Stimulated activated naive CD8-positive, alpha-beta T cell treated with anti-CD3 and anti-CD28 coated beads, Interleukin-15, amount 100 ng/mL, for 72 hours (primary cell): ENCODE data around the gene MACROD2.
"Not testable (repeated sequence)": the region's sequence is repeated elsewhere in the genome, so short reads cannot be mapped to it uniquely, and the experiment has no call there.

Experiments
- ATAC-seq: fragments of 150-1000 bp; cut with Tn5 transposase; 2 replicates; pipeline ENCODE4 v1.10.0; 2021; ENCODE audit warnings: mild to moderate bottlenecking, moderate library complexity
- DNase-seq, 2 donors: peaks; one replicate each; pipeline ENCODE4 v3.0.0; 2021 to 2022
- H3K27ac Mint-ChIP-seq, 2 donors: one replicate each; pipeline ENCODE4 v1.8.0; 2022; ENCODE audit warnings: mild to moderate bottlenecking in 2 of 2, mixed read lengths in 2 of 2, moderate library complexity in 2 of 2
- H3K27me3 Mint-ChIP-seq: one replicate; pipeline ENCODE4 v1.8.0; 2022; ENCODE audit warnings: mixed read lengths
- H3K4me1 Mint-ChIP-seq: one replicate; pipeline ENCODE4 v1.8.0; 2022; ENCODE audit warnings: mild to moderate bottlenecking, mixed read lengths
- H3K4me3 Mint-ChIP-seq, 2 donors: one replicate each; pipeline ENCODE4 v1.8.0; 2022; ENCODE audit warnings: mild to moderate bottlenecking in 2 of 2, mixed read lengths in 2 of 2, moderate library complexity in 1 of 2
- H3K9me3 Mint-ChIP-seq, 2 donors: one replicate each; pipeline ENCODE4 v1.8.0; 2022; ENCODE audit warnings: mixed read lengths in 2 of 2

MACROD2 gene

GRCh38 chr20:15772826-15773225 is 1777.5 kb downstream of the MACROD2 start:
- Mint-ChIP-seq H3K9me3 (no peaks in the 10 kb centered on the region), H3K4me3 (no peak overlapping the region)

GRCh38 chr20:15774926-15775325 is 1779.6 kb downstream of the MACROD2 start:
- peaks cover 0 to 4% of the 10 kb centered on the region in 2 donors for H3K9me3 Mint-ChIP-seq

More at GRCh38 chr20:15772826-15773225, 1777.5 kb downstream of the MACROD2 start:
- no peaks in the 10 kb centered on the region for H3K27me3 Mint-ChIP-seq
- H3K27ac Mint-ChIP-seq: no peak overlapping the region
- H3K4me1 Mint-ChIP-seq: no peaks in the 10 kb centered on the region
- DNase-seq (no peak), ATAC-seq (no peak)

GRCh38 chr20:15776770-15777466 is 1781.6 kb downstream of the MACROD2 start:
- no peak overlapping the region for H3K4me3 Mint-ChIP-seq

More at GRCh38 chr20:15774926-15775325, 1779.6 kb downstream of the MACROD2 start:
- ATAC-seq (no peak), DNase-seq (no peak)
- Mint-ChIP-seq H3K4me1 (no peaks in the 10 kb centered on the region), H3K27me3 (no peaks in the 10 kb centered on the region), H3K4me3 (no peak overlapping the region), H3K27ac (no peak overlapping the region)

GRCh38 chr20:15784020-15784419 is 1788.7 kb downstream of the MACROD2 start:
- Mint-ChIP-seq H3K4me3 (no peak overlapping the region), H3K27me3 (no peaks in the 10 kb centered on the region), H3K9me3 (peaks cover 0 to 4% of the 10 kb centered on the region in 2 donors), H3K4me1 (no peaks in the 10 kb centered on the region), H3K27ac (no peak overlapping the region)
- DNase-seq (no peak), ATAC-seq (no peak)

More at GRCh38 chr20:15776770-15777466, 1781.6 kb downstream of the MACROD2 start:
- DNase-seq: no peak
- Mint-ChIP-seq H3K4me1 (no peaks in the 10 kb centered on the region), H3K9me3 (peaks cover 0 to 4% of the 10 kb centered on the region in 2 donors), H3K27ac (no peak overlapping the region), H3K27me3 (no peaks in the 10 kb centered on the region)
- ATAC-seq: no peak

GRCh38 chr20:15789079-15789478 is 1793.8 kb downstream of the MACROD2 start:
- H3K27ac Mint-ChIP-seq: no peak overlapping the region
- H3K4me3 Mint-ChIP-seq: no peak overlapping the region
- H3K27me3 Mint-ChIP-seq: no peaks in the 10 kb centered on the region

GRCh38 chr20:15792855-15793254 is 1797.5 kb downstream of the MACROD2 start:
- Mint-ChIP-seq H3K9me3 (no peaks in the 10 kb centered on the region), H3K4me3 (no peak overlapping the region), H3K27ac (no peak overlapping the region), H3K27me3 (no peaks in the 10 kb centered on the region), H3K4me1 (no peaks in the 10 kb centered on the region)
- DNase-seq (no peak), ATAC-seq (no peak)

More at GRCh38 chr20:15789079-15789478, 1793.8 kb downstream of the MACROD2 start:
- H3K4me1 Mint-ChIP-seq: no peaks in the 10 kb centered on the region
- ATAC-seq: no peak
- no peak for DNase-seq
- H3K9me3 Mint-ChIP-seq: peaks cover 0 to 4% of the 10 kb centered on the region in 2 donors

GRCh38 chr20:15794409-15794808 is 1799.1 kb downstream of the MACROD2 start:
- no peak for DNase-seq
- no peaks in the 10 kb centered on the region for H3K27me3 Mint-ChIP-seq
- no peak for ATAC-seq
- H3K27ac Mint-ChIP-seq: no peak overlapping the region
- H3K4me1 Mint-ChIP-seq: no peaks in the 10 kb centered on the region
- H3K9me3 Mint-ChIP-seq: no peaks in the 10 kb centered on the region
- no peak overlapping the region for H3K4me3 Mint-ChIP-seq

- Mint-ChIP-seq H3K27ac (no peak overlapping the region), H3K4me3 (no peak overlapping the region), H3K27me3 (no peaks in the 10 kb centered on the region), H3K4me1 (no peaks in the 10 kb centered on the region), H3K9me3 (no peaks in the 10 kb centered on the region)
- no peak for ATAC-seq
- DNase-seq: no peak
These were observed 1800.1 kb downstream of the MACROD2 start for GRCh38 chr20:15795305-15796019.

- no peaks in the 10 kb centered on the region for H3K4me1 Mint-ChIP-seq
- no peak overlapping the region for H3K27ac Mint-ChIP-seq
- ATAC-seq (no peak), DNase-seq (no peak)
- peaks cover 2 to 4% of the 10 kb centered on the region in 2 donors for H3K9me3 Mint-ChIP-seq
- H3K27me3 Mint-ChIP-seq: no peaks in the 10 kb centered on the region
- H3K4me3 Mint-ChIP-seq: no peak overlapping the region
These were observed 1804.6 kb downstream of the MACROD2 start for GRCh38 chr20:15799871-15800270.

GRCh38 chr20:15802020-15802419 is 1806.7 kb downstream of the MACROD2 start:
- Mint-ChIP-seq H3K27ac (no peak overlapping the region), H3K4me3 (no peak overlapping the region), H3K9me3 (peaks cover 7 to 8% of the 10 kb centered on the region in 2 donors), H3K27me3 (no peaks in the 10 kb centered on the region), H3K4me1 (no peaks in the 10 kb centered on the region)
- DNase-seq (no peak), ATAC-seq (no peak)

GRCh38 chr20:15805154-15805553 is 1809.8 kb downstream of the MACROD2 start:
- Mint-ChIP-seq H3K9me3 (peaks cover 7 to 8% of the 10 kb centered on the region in 2 donors), H3K27ac (no peak overlapping the region), H3K4me3 (no peak overlapping the region), H3K4me1 (no peaks in the 10 kb centered on the region), H3K27me3 (no peaks in the 10 kb centered on the region)
- no peak for ATAC-seq
- no peak for DNase-seq

- DNase-seq (no peak), ATAC-seq (no peak)
- H3K4me1 Mint-ChIP-seq: no peaks in the 10 kb centered on the region
- no peak overlapping the region for H3K4me3 Mint-ChIP-seq
- no peaks in the 10 kb centered on the region for H3K27me3 Mint-ChIP-seq
- H3K9me3 Mint-ChIP-seq: peaks cover 7 to 8% of the 10 kb centered on the region in 2 donors
- H3K27ac Mint-ChIP-seq: no peak overlapping the region
These were observed 1810.8 kb downstream of the MACROD2 start for GRCh38 chr20:15806105-15806504.

GRCh38 chr20:15807271-15807670 is 1812.0 kb downstream of the MACROD2 start:
- H3K27me3 Mint-ChIP-seq: no peaks in the 10 kb centered on the region
- no peaks in the 10 kb centered on the region for H3K4me1 Mint-ChIP-seq
- H3K9me3 Mint-ChIP-seq: peaks cover 7 to 8% of the 10 kb centered on the region in 2 donors
- no peak overlapping the region for H3K4me3 Mint-ChIP-seq
- H3K27ac Mint-ChIP-seq: no peak overlapping the region
- DNase-seq (no peak), ATAC-seq (no peak)

GRCh38 chr20:15807771-15808170 is 1812.5 kb downstream of the MACROD2 start:
- not testable (repeated sequence) for H3K9me3 Mint-ChIP-seq, ATAC-seq, H3K27me3 Mint-ChIP-seq, H3K4me1 Mint-ChIP-seq, H3K4me3 Mint-ChIP-seq, DNase-seq, H3K27ac Mint-ChIP-seq

GRCh38 chr20:15811951-15812350 is 1816.6 kb downstream of the MACROD2 start:
- ATAC-seq (no peak), DNase-seq (no peak)
- no peak overlapping the region for H3K27ac Mint-ChIP-seq
- no peaks in the 10 kb centered on the region for H3K27me3 Mint-ChIP-seq
- H3K4me1 Mint-ChIP-seq: no peaks in the 10 kb centered on the region
- peaks cover 0 to 4% of the 10 kb centered on the region in 2 donors for H3K9me3 Mint-ChIP-seq
- no peak overlapping the region for H3K4me3 Mint-ChIP-seq

- no peak for DNase-seq
- Mint-ChIP-seq H3K4me3 (no peak overlapping the region), H3K27ac (no peak overlapping the region), H3K4me1 (no peaks in the 10 kb centered on the region), H3K9me3 (peaks cover 0 to 4% of the 10 kb centered on the region in 2 donors), H3K27me3 (no peaks in the 10 kb centered on the region)
- no peak for ATAC-seq
These were observed 1817.4 kb downstream of the MACROD2 start for GRCh38 chr20:15812696-15813095.
